Psoas muscle (tissue), 8 donors: ENCODE measurements around the gene MAP4K3. TPM values are rescaled to one million over a fixed set of nuclear protein-coding genes. Genes with fewer than 3 reads are reported as not detected.

ENCODE experiments used
- ATAC-seq, 4 donors: fragments of 200-7000 bp; cut with Tn5 transposase; one replicate each; pipeline ENCODE4 v1.9.1; 2020; ENCODE audit warnings: moderate library complexity in 3 of 4, mild to moderate bottlenecking in 2 of 4
- DNase-seq, 2 donors: peaks; one replicate each; pipeline ENCODE4 v3.0.0-alpha.2; 2020
- H3K27ac ChIP-seq: fragments of 200-600 bp; one replicate; pipeline ENCODE4 v1.8.0; 2022
- H3K27me3 ChIP-seq, 3 donors: fragments of 200-600 bp in 1 of 3; one replicate each; pipeline versions ENCODE4 v1.6.1 to v1.8.0; 2013 to 2022; ENCODE audit warnings: low read length in 2 of 3, mild to moderate bottlenecking in 2 of 3, moderate library complexity in 1 of 3; ENCODE audit not compliant: insufficient read depth in 3 of 3
- H3K36me3 ChIP-seq, 2 donors: fragments of 200-600 bp in 1 of 2; one replicate each; pipeline versions ENCODE4 v1.6.1 to v1.8.0; 2013 to 2022; ENCODE audit warnings: low read depth in 1 of 2, mild to moderate bottlenecking in 1 of 2, moderate library complexity in 1 of 2; ENCODE audit not compliant: insufficient read depth in 1 of 2
- H3K4me1 ChIP-seq: fragments of 200-600 bp; one replicate; pipeline ENCODE4 v1.8.0; 2022
- H3K4me3 ChIP-seq: fragments of 200-600 bp; one replicate; pipeline ENCODE4 v1.8.0; 2022; ENCODE audit warnings: mild to moderate bottlenecking
- H3K9me3 ChIP-seq: fragments of 200-600 bp; one replicate; pipeline ENCODE4 v1.8.0; 2022
- CTCF ChIP-seq: fragments of 200-600 bp; IDR thresholded peaks from one replicate; pipeline ENCODE4 v1.8.0; 2022; ENCODE audit warnings: antibody characterized with exemption
- WGBS, 3 donors: extraction: QIAGEN DNeasy Blood & Tissue Kit; methylation state at CpG; one replicate each; pipeline versions ENCODE4 v1.1.6 to v1.1.7; 2013; 5-methylcytosine and 5-hydroxymethylcytosine counted together
- intact Hi-C, 2 donors: fragments of 100-400 bp; cut with DNase I; formaldehyde crosslinking; loops; one replicate each; pipeline versions ENCODE4 v1.11.0 to v1.14.2; 2022
- polyA plus RNA-seq, 3 donors: library from polyadenylated mRNA; stranded (reverse); fragments of 200-250 nt; gene quantifications; one replicate each; pipeline ENCODE4 v1.2.3, GENCODE V29; 2013
- total RNA-seq, 4 donors: library from RNA; stranded (reverse); fragmentation: NEBNext Ultra II Directional in 2 of 4; extraction: Animal tissue kit (Norgen Biotek cat#: 25700) in 2 of 4; gene quantifications; one replicate each; pipeline versions ENCODE4 v1.2.1 to v1.2.4, GENCODE V29; 2021 to 2023
- donor health status: healthy with polysubstance abuse.
- donor health status: DM: no; HTN: no; CAD: no; lungs with moderate emphysema.
- donor health status: Bipolar disorder and iron deficiency.
- donor health status: healthy.
- donor health status: DM: yes; HTN: yes; CAD: no.
- donor health status: DM: no; HTN: no; CAD: no.
- donor health status: DM: no; HTN: no; CAD: no.
- donor health status: DM: yes; HTN: yes; CAD: no.

The MAP4K3 gene
- total and polyA plus RNA-seq, 7 donors = 8.4 to 47.7 (median 31.0) TPM

GRCh38 chr2:39433586-39434195 is 3.4 kb downstream of the MAP4K3 start:
- DNase-seq (no peak), ATAC-seq (no peak)
- no peaks in the 10 kb centered on the region for H3K9me3 ChIP-seq
- H3K27me3 ChIP-seq = no peaks in the 10 kb centered on the region
- H3K27ac ChIP-seq = peak overlapping the region; percentile 93
- no peak for TF ChIP-seq CTCF
- H3K4me3 ChIP-seq = peak overlapping the region; percentile 85
- WGBS, 3 donors = 21 to 42% (median 26%) methylated on average over 5 of the region's 5 CpGs
- H3K4me1 ChIP-seq = peaks cover 76% of the 10 kb centered on the region
- intact Hi-C loops = loop anchor here in 1 of 2 donors (1.0 to 5.0 kb wide), 2 partner anchors 32 to 51 kb away; no protein-coding TSS in a partner anchor
- no peaks in the 10 kb centered on the region for H3K36me3 ChIP-seq

- peaks cover 75% of the 10 kb centered on the region for H3K4me1 ChIP-seq
- H3K27ac ChIP-seq = peak overlapping the region; percentile 93
- 40 to 63% (median 45%) methylated on average over 5 of the region's 5 CpGs for WGBS, 3 donors
- no peaks in the 10 kb centered on the region for H3K27me3 ChIP-seq
- no peaks in the 10 kb centered on the region for H3K9me3 ChIP-seq
- H3K36me3 ChIP-seq = no peaks in the 10 kb centered on the region
- ATAC-seq (no peak), DNase-seq (no peak)
- H3K4me3 ChIP-seq = peak overlapping the region; percentile 85
- intact Hi-C loops = loop anchor here in 1 of 2 donors (1.0 to 5.0 kb wide), 2 partner anchors 31 to 50 kb away; no protein-coding TSS in a partner anchor
- no peak for TF ChIP-seq CTCF
These were observed 4.4 kb downstream of the MAP4K3 start for GRCh38 chr2:39432701-39433100.

DNA sequence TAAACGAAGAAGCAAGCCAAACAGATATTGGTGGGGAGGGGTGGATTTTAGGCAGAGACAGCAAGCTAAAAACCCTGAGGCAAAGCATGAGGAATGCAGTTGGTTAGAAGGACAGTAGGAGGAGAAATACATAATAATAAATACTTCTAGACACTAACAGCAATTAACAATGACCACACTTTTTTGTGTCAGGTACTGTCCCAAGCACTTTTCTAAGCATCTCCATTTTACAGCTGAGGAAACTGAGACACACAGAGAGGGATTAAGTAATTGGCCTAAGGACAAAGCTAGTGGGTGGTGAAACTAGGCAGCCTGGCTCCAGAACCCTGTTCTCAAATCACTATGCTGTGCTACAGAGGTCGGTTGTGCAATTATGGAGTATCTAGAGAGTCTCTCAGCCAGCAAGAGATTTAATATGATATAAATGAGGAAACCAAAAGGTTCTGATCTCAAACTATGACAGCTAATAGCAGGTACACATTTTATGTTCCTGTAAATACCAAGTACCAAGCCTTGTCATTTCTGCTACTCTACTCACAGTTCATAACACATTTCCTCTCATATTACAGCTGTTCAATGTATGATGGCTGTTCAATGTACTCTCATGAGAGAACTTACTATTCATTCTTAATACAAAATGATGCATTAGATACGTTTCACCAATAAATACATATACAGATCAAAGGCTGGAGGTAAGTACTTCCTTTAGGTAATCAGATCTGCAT is 5.3 kb downstream of the MAP4K3 start:
- DNase-seq (no peak), ATAC-seq (peak in 3 of 4 donors; percentile 63 to 68 (median 66))
- 16 to 24% (median 21%) methylated on average over 3 of the region's 3 CpGs for WGBS, 3 donors
- Histone ChIP-seq H3K4me3 (peak overlapping the region; percentile 85), H3K4me1 (peaks cover 84% of the 10 kb centered on the region), H3K36me3 (no peaks in the 10 kb centered on the region), H3K27ac (peak overlapping the region; percentile 93), H3K27me3 (no peaks in the 10 kb centered on the region), H3K9me3 (no peaks in the 10 kb centered on the region)
- intact Hi-C loops = loop anchor here (1.0 to 5.0 kb wide), 2 partner anchors 49 kb away; no protein-coding TSS in a partner anchor
- no peak for TF ChIP-seq CTCF

- Histone ChIP-seq H3K9me3 (no peaks in the 10 kb centered on the region), H3K27me3 (no peaks in the 10 kb centered on the region), H3K4me3 (no peak overlapping the region), H3K27ac (peak overlapping the region; percentile 93), H3K4me1 (peaks cover 94% of the 10 kb centered on the region), H3K36me3 (no peaks in the 10 kb centered on the region)
- DNase-seq = no peak
- TF ChIP-seq CTCF = no peak
- 76 to 91% (median 86%) methylated on average over 1 of the region's 1 CpG for WGBS, 3 donors
- ATAC-seq = no peak
- intact Hi-C loops = loop anchor here in 1 of 2 donors (5.0 kb wide), 1 partner anchor 47 kb away; no protein-coding TSS in a partner anchor
These were observed 7.3 kb downstream of the MAP4K3 start for GRCh38 chr2:39429746-39430145.
